IMR-90 (cell line): ENCODE measurements around the gene CCDC97. TPM values are rescaled to one million over a fixed set of nuclear protein-coding genes. Genes with fewer than 3 reads are reported as not detected.
"Not testable (repeated sequence)": the region's sequence is repeated elsewhere in the genome, so short reads cannot be mapped to it uniquely, and the experiment has no call there.

Experiments
- ATAC-seq: fragments of 200-7000 bp; cut with Tn5 transposase; 2 replicates; pipeline ENCODE4 v1.9.1; 2020; ENCODE audit warnings: low read depth, mild to moderate bottlenecking, moderate library complexity
- BruUV-seq: library from RNA; stranded (reverse); fragments of 400-500 nt; replicated peaks from 2 replicates; lab custom pipeline; 2021; lab: Mats Ljungman, UMichigan
- CTCF ChIA-PET: fragments of 300-600 bp; formaldehyde crosslinking; extraction: SDS; loops from one replicate; lab custom pipeline; 2021; ENCODE audit warnings: antibody characterized with exemption; lab: Yijun Ruan, JAX
- POLR2A ChIA-PET: fragments of 300-600 bp; sonication (Branson Sonifier 250); formaldehyde crosslinking; loops from one replicate; lab custom pipeline; 2022; ENCODE audit warnings: antibody characterized with exemption; ENCODE audit not compliant: unreplicated experiment; lab: Charles Lee
- DNase-seq: peaks from one replicate; pipeline ENCODE4 v3.0.0; 2013
- H2AFZ ChIP-seq: replicated peaks from 2 replicates; pipeline ENCODE3; 2013; ENCODE audit warnings: low read length, mild to moderate bottlenecking; ENCODE audit not compliant: poor library complexity
- H2AK5ac ChIP-seq: 2 replicates; pipeline ENCODE4 v1.6.1; 2013; ENCODE audit warnings: low read depth, low read length, inconsistent platforms
- H2AK9ac ChIP-seq: replicated peaks from 2 replicates; pipeline ENCODE3; 2013; ENCODE audit warnings: mild to moderate bottlenecking, low read depth, low read length, moderate library complexity; ENCODE audit not compliant: poor library complexity
- H2BK120ac ChIP-seq: 2 replicates; pipeline ENCODE4 v1.6.1; 2013; ENCODE audit warnings: low read depth, low read length, inconsistent platforms
- H2BK15ac ChIP-seq: 3 replicates; pipeline ENCODE4 v1.6.1; 2013; ENCODE audit warnings: low read depth, low read length, inconsistent platforms
- H2BK20ac ChIP-seq: 2 replicates; pipeline ENCODE4 v1.6.1; 2013; ENCODE audit warnings: low read depth, mild to moderate bottlenecking, inconsistent platforms, low read length, moderate library complexity
- H2BK5ac ChIP-seq: 2 replicates; pipeline ENCODE4 v1.6.1; 2013; ENCODE audit warnings: mild to moderate bottlenecking, low read depth, low read length, inconsistent platforms; ENCODE audit not compliant: poor library complexity, severe bottlenecking
- H3K14ac ChIP-seq: replicated peaks from 2 replicates; pipeline ENCODE4 v1.6.1; 2013; ENCODE audit warnings: low read depth, low read length, inconsistent platforms
- H3K18ac ChIP-seq: 2 replicates; pipeline ENCODE4 v1.6.1; 2013; ENCODE audit warnings: low read depth, low read length, control low read depth
- H3K23ac ChIP-seq: 2 replicates; pipeline ENCODE4 v1.6.1; 2013; ENCODE audit warnings: low read depth, low read length, inconsistent platforms
- H3K27ac ChIP-seq: 2 replicates; pipeline ENCODE4 v1.5.1; 2013; ENCODE audit warnings: mild to moderate bottlenecking, control low read depth, low read length; ENCODE audit not compliant: insufficient read depth
- H3K27me3 ChIP-seq: 2 replicates; pipeline ENCODE4 v1.6.1; 2013; ENCODE audit warnings: low read length; ENCODE audit not compliant: control insufficient read depth, insufficient read depth
- H3K36me3 ChIP-seq: 2 replicates; pipeline ENCODE4 v1.6.1; 2013; ENCODE audit warnings: low read length, mixed read lengths; ENCODE audit not compliant: control insufficient read depth, insufficient read depth
- H3K4ac ChIP-seq: 2 replicates; pipeline ENCODE4 v1.6.1; 2013; ENCODE audit warnings: low read depth, low read length, inconsistent platforms
- H3K4me1 ChIP-seq: 2 replicates; pipeline ENCODE4 v1.6.1; 2013; ENCODE audit warnings: low read length, mixed read lengths; ENCODE audit not compliant: control insufficient read depth, insufficient read depth
- H3K4me2 ChIP-seq: 2 replicates; pipeline ENCODE4 v1.6.1; 2013; ENCODE audit warnings: low read depth, mild to moderate bottlenecking, control low read depth, low read length, moderate library complexity
- H3K4me3 ChIP-seq: 2 replicates; pipeline ENCODE4 v1.5.1; 2013; ENCODE audit warnings: low read depth, mild to moderate bottlenecking, control low read depth, low read length, moderate library complexity; ENCODE audit not compliant: insufficient read depth
- H3K56ac ChIP-seq: 2 replicates; pipeline ENCODE4 v1.6.1; 2013; ENCODE audit warnings: low read length, inconsistent platforms; ENCODE audit not compliant: insufficient read depth; ENCODE audit errors: extremely low read depth
- H3K79me1 ChIP-seq, 2 experiments: 2 replicates each; pipeline ENCODE4 v1.6.1; 2013; ENCODE audit warnings: low read length in 2 of 2, inconsistent platforms in 1 of 2, low read depth in 1 of 2
- H3K9ac ChIP-seq: 2 replicates; pipeline ENCODE4 v1.6.1; 2013; ENCODE audit warnings: low read depth, low read length, control low read depth
- H3K9me1 ChIP-seq: 2 replicates; pipeline ENCODE4 v1.6.1; 2013; ENCODE audit warnings: low read length, inconsistent platforms; ENCODE audit not compliant: insufficient read depth
- H3K9me3 ChIP-seq: 2 replicates; pipeline ENCODE4 v1.6.1; 2013; ENCODE audit warnings: low read length; ENCODE audit not compliant: control insufficient read depth, insufficient read depth
- H4K20me1 ChIP-seq: 2 replicates; pipeline ENCODE4 v1.6.1; 2013; ENCODE audit warnings: low read length, inconsistent platforms; ENCODE audit not compliant: insufficient read depth
- H4K5ac ChIP-seq: 2 replicates; pipeline ENCODE4 v1.6.1; 2013; ENCODE audit warnings: mild to moderate bottlenecking, low read depth, low read length, control low read depth
- H4K8ac ChIP-seq, 2 experiments: 2 replicates each; pipeline ENCODE4 v1.6.1; 2013; ENCODE audit warnings: low read depth in 2 of 2, low read length in 2 of 2, control low read depth in 1 of 2, inconsistent platforms in 1 of 2
- H4K91ac ChIP-seq: 2 replicates; pipeline ENCODE4 v1.6.1; 2013; ENCODE audit warnings: low read depth, low read length, inconsistent platforms; ENCODE audit not compliant: insufficient read depth
- WGBS, 2 experiments: methylation state at CpG; one replicate each; pipeline versions ENCODE4 v1.1.5 to v1.1.7; 2013; ENCODE audit warnings: missing lambda C conversion rate in 2 of 2; ENCODE audit not compliant: insufficient read length in 1 of 2; ENCODE audit errors: extremely low coverage in 2 of 2; 5-methylcytosine and 5-hydroxymethylcytosine counted together
- dilution Hi-C: fragments of 300-500 bp; cut with HindIII; formaldehyde crosslinking; loops from one replicate; pipeline ENCODE4 v1.14.3; 2018; ENCODE audit warnings: low sequenced_read_pairs; ENCODE audit not compliant: unreplicated experiment
- in situ Hi-C: fragments of 300-500 bp; cut with MboI; formaldehyde crosslinking; loops from 3 replicates; pipeline ENCODE4 v1.14.3; 2019; ENCODE audit warnings: low sequenced_read_pairs, inconsistent platforms, mixed read lengths
- intact Hi-C: fragments of 100-400 bp; cut with micrococcal nuclease; formaldehyde crosslinking; loops from 2 replicates; pipeline ENCODE4 v1.10.0; 2022
- polyA plus RNA-seq, 3 experiments: library from polyadenylated mRNA; depleted of rRNA; stranded (reverse); fragments of >200 nt; gene quantifications; 2 replicates each; pipeline ENCODE4 v1.2.3, GENCODE V29; 2012; ENCODE audit warnings: low replicate concordance in 1 of 3
- total RNA-seq: library from RNA; depleted of rRNA; stranded (reverse); fragments of >200 nt; gene quantifications from 2 replicates; pipeline ENCODE4 v1.2.3, GENCODE V29; 2012

CCDC97 gene
- total and polyA plus RNA-seq, 2 of the 4 experiments (the other 2 are of a cell fraction): 4.1 to 11.0 TPM

- ATAC-seq, H3K27me3 ChIP-seq, H4K5ac ChIP-seq, H3K4me3 ChIP-seq, dilution Hi-C loops, H3K4me1 ChIP-seq, CTCF ChIA-PET, H2AK9ac ChIP-seq, H2AK5ac ChIP-seq, H3K18ac ChIP-seq, H2AFZ ChIP-seq, H3K23ac ChIP-seq, DNase-seq, H3K9me1 ChIP-seq, H3K4me2 ChIP-seq, H4K8ac ChIP-seq, in situ Hi-C loops, BruUV-seq, H2BK120ac ChIP-seq, H3K9ac ChIP-seq, H3K27ac ChIP-seq, H4K91ac ChIP-seq, H2BK5ac ChIP-seq, H3K56ac ChIP-seq, H3K9me3 ChIP-seq, H3K14ac ChIP-seq, intact Hi-C loops, H3K4ac ChIP-seq, H2BK15ac ChIP-seq, H2BK20ac ChIP-seq: not testable (repeated sequence)
- POLR2A ChIA-PET: interaction anchor here (0.6 kb wide), 1 partner anchor 513 kb away, joined by 7 read pairs; no protein-coding TSS in a partner anchor
- Histone ChIP-seq H4K20me1 (peaks cover 58% of the 10 kb centered on the region), H3K36me3 (peaks cover 30% of the 10 kb centered on the region), H3K79me1 (peaks cover 31 to 72% of the 10 kb centered on the region in 2 experiments)
- WGBS, 2 experiments: no CpG with 5 or more reads among the region's 9 CpGs
Measured at GRCh38 chr19:41346916-41347315, 36.9 kb downstream of the CCDC97 start.
